ENCODE results near the gene SENP1. TPM values are rescaled to one million over a fixed set of nuclear protein-coding genes. Genes with fewer than 3 reads are reported as not detected.
"Not testable (repeated sequence)": the region's sequence is repeated elsewhere in the genome, so short reads cannot be mapped to it uniquely, and the experiment has no call there.

Gene SENP1
- total RNA-seq, 4 donors from 2014 or later, result 24.1 to 43.9 (median 32.4) TPM

DNA sequence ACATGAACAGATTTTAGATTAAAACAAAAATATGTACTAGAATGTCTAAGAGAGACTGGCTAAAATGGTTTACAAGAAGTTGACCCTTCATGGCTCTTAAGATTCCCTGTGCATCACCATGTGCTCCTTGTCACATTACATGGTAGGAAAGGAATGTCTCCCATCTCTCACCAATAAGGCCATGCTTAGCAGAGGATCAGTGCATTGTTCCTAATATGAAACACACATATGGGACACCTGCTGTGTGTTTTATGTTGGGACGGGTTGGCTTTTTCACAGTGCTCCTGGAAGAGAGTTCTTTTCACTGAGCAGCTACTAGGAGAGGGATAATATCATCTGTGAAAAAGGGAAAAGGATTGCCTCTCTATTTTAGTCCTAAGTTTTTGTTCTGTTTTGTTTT is 22.9 kb upstream of the SENP1 start:
- DNase-seq, result no peak
- no peak overlapping the region for H3K27ac ChIP-seq
- H3K9me3 ChIP-seq, result no peaks in the 10 kb centered on the region
- TF ChIP-seq POLR2A (IDR thresholded peaks at IDR 0.05) (no peak), CTCF (IDR thresholded peaks at IDR 0.05) (no peak)
- no peaks in the 10 kb centered on the region for H3K27me3 ChIP-seq
- H3K4me3 ChIP-seq, result no peak overlapping the region
- no peaks in the 10 kb centered on the region for H3K36me3 ChIP-seq
- H3K4me1 ChIP-seq, result no peaks in the 10 kb centered on the region
- intact Hi-C loops (cut with DNase I; ENCODE audit: low total_unique reads), result no loop called here

DNA sequence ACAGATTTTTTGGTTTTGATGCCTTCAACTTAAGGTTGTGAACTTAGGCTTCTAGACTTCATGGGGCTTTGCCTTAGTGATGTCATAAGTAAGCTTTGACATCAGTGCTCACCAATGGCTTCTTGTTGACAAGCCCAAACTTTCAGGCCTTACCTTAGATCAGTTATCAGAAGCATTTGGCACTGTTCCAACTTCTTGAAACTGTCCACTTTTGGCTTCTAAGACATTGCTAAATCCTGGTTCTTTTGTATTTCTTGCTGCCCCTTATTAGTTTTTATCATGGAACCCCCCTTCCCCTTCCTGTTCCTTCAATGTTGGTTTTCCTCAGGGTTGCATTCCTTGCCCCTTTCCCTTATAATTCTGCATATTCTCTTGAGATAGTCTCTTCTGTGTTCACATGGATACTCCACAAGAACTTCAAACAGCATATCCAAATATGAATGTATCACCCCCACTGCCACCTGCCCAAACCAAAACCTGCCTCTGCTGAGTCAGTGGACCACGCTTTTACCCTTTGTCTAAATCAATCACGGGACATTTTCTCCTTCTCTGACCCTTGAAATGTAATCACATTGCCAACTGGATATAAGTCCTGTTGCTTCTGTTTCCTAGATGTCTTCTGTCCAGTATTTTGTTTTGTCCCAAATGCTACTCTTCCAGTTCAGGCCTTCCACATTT is 21.2 kb upstream of the SENP1 start:
- H3K9me3 ChIP-seq, result no peaks in the 10 kb centered on the region
- TF ChIP-seq POLR2A (IDR thresholded peaks at IDR 0.05) (no peak), CTCF (IDR thresholded peaks at IDR 0.05) (no peak)
- no peaks in the 10 kb centered on the region for H3K36me3 ChIP-seq
- no peak overlapping the region for H3K4me3 ChIP-seq
- H3K27ac ChIP-seq, result no peak overlapping the region
- no peaks in the 10 kb centered on the region for H3K27me3 ChIP-seq
- DNase-seq, result no peak
- no peaks in the 10 kb centered on the region for H3K4me1 ChIP-seq
- intact Hi-C loops (cut with DNase I; ENCODE audit: low total_unique reads), result no loop called here

DNA sequence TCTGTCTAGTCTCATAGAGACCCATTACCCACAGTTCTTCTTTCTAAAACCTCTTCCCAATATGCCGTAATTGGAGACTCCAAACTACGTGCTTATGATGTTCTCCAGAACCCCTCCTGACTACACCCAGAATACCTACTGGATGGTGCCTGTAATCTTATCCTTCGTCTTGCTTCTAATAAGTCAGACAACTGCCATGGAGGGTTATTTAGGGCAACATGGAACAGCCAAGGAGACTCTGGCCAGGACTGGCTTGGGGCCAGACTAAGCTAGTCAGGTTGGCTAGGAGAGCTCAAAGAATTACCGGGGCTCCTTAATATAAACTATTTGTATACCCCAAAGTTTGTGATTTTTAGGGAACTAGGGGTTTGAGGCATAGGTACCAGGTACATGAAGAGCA is 20.1 kb upstream of the SENP1 start:
- H3K36me3 ChIP-seq, result no peaks in the 10 kb centered on the region
- intact Hi-C loops (cut with DNase I; ENCODE audit: low total_unique reads), result no loop called here
- H3K27ac ChIP-seq, result no peak overlapping the region

DNA sequence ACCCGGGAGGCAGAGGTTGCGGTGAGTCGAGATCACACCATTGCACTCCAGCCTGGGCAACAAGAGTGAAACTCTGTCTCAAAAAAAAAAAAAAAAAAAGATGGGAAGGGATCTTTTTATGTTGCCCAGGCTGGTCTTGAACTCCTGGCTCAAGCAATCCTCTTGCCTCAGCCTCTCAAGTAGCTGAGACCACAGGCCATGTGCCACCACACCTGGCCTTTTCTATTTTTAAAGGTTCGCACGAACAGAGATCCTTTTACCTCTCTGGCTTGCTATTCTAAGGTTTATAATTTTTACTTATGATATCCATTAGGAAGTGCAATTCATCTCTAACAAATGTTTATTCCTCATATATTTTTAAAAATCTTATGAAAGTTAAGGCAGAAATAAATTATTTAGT is 19.7 kb upstream of the SENP1 start:
- H3K4me3 ChIP-seq; H3K9me3 ChIP-seq; H3K27me3 ChIP-seq; H3K27ac ChIP-seq; intact Hi-C loops (cut with DNase I; ENCODE audit: low total_unique reads); DNase-seq; H3K4me1 ChIP-seq; H3K36me3 ChIP-seq: not testable (repeated sequence)

More for the DNA sequence above, 20.1 kb upstream of the SENP1 start:
- no peak overlapping the region for H3K4me3 ChIP-seq
- no peak for DNase-seq
- no peaks in the 10 kb centered on the region for H3K27me3 ChIP-seq
- no peak for TF ChIP-seq CTCF (IDR thresholded peaks at IDR 0.05)
- no peak for TF ChIP-seq POLR2A (IDR thresholded peaks at IDR 0.05)
- no peaks in the 10 kb centered on the region for H3K9me3 ChIP-seq
- no peaks in the 10 kb centered on the region for H3K4me1 ChIP-seq

- no peak overlapping the region for H3K4me3 ChIP-seq
- no peaks in the 10 kb centered on the region for H3K36me3 ChIP-seq
- intact Hi-C loops (cut with DNase I; ENCODE audit: low total_unique reads), result no loop called here
- H3K27me3 ChIP-seq, result no peaks in the 10 kb centered on the region
- no peak for DNase-seq
- H3K27ac ChIP-seq, result no peak overlapping the region
- no peak for TF ChIP-seq POLR2A (IDR thresholded peaks at IDR 0.05)
- TF ChIP-seq CTCF (IDR thresholded peaks at IDR 0.05), result no peak
- H3K9me3 ChIP-seq, result no peaks in the 10 kb centered on the region
- H3K4me1 ChIP-seq, result peaks cover 0 to 7% of the 10 kb centered on the region in 2 donors
Measured at GRCh38 chr12:48123169-48123568, 17.3 kb upstream of the SENP1 start.

Measured in uterus (tissue), 4 donors.